KMS-11 (cell line): ENCODE data around the gene SHC3.

ENCODE experiments used
- H2AFZ ChIP-seq: fragments of 200-600 bp; sonication (generic); 2 replicates; pipeline ENCODE4 v1.6.1; 2016; ENCODE audit warnings: antibody characterized with exemption, mixed run types, low read depth
- H3K27ac ChIP-seq: fragments of 200-600 bp; sonication (generic); 2 replicates; pipeline ENCODE4 v1.6.1; 2016; ENCODE audit warnings: mild to moderate bottlenecking, mixed run types
- H3K27me3 ChIP-seq: fragments of 200-600 bp; sonication (generic); 2 replicates; pipeline ENCODE4 v1.6.1; 2017; ENCODE audit warnings: mild to moderate bottlenecking, low read depth, mixed run types, moderate library complexity; ENCODE audit not compliant: insufficient read depth
- H3K36me3 ChIP-seq: fragments of 200-600 bp; sonication (generic); 2 replicates; pipeline ENCODE4 v1.6.1; 2017; ENCODE audit warnings: mild to moderate bottlenecking, mixed run types; ENCODE audit not compliant: insufficient read depth
- H3K4me1 ChIP-seq: fragments of 200-600 bp; sonication (generic); 2 replicates; pipeline ENCODE4 v1.6.1; 2016; ENCODE audit warnings: mild to moderate bottlenecking, low read depth, mixed run types; ENCODE audit not compliant: poor library complexity, severe bottlenecking
- H3K4me2 ChIP-seq: fragments of 200-600 bp; sonication (generic); 2 replicates; pipeline ENCODE4 v1.7.0; 2016; ENCODE audit warnings: mild to moderate bottlenecking, mixed run types
- H3K4me3 ChIP-seq: fragments of 200-600 bp; sonication (generic); IDR thresholded peaks from 2 replicates; pipeline ENCODE4 v1.6.1; 2017; ENCODE audit warnings: low read depth, low read length, mixed read lengths; ENCODE audit not compliant: insufficient read depth
- H3K79me2 ChIP-seq: fragments of 200-600 bp; sonication (generic); 2 replicates; pipeline ENCODE4 v1.6.1; 2016; ENCODE audit warnings: low read depth, mixed run types; ENCODE audit not compliant: insufficient read depth
- H3K9ac ChIP-seq: fragments of 200-600 bp; sonication (generic); 2 replicates; pipeline ENCODE4 v1.6.1; 2016; ENCODE audit warnings: mild to moderate bottlenecking, mixed run types
- H4K20me1 ChIP-seq: fragments of 200-600 bp; sonication (generic); 2 replicates; pipeline ENCODE4 v1.6.1; 2016; ENCODE audit warnings: mild to moderate bottlenecking, mixed run types; ENCODE audit not compliant: insufficient read depth
- CTCF ChIP-seq: fragments of 200-600 bp; sonication (generic); conservative IDR thresholded peaks from 2 replicates; pipeline ENCODE4 v1.6.1; 2017; ENCODE audit warnings: low read depth, mild to moderate bottlenecking, antibody characterized with exemption, low read length, moderate library complexity, mixed read lengths

Gene SHC3

GRCh38 chr9:89185980-89186379 lies 7.4 kb upstream of the SHC3 start:
- Histone ChIP-seq H3K4me3 (no peak overlapping the region), H3K4me2 (no peak overlapping the region), H3K36me3 (no peaks in the 10 kb centered on the region), H3K9ac (no peak overlapping the region), H3K27me3 (no peaks in the 10 kb centered on the region), H3K27ac (no peak overlapping the region), H4K20me1 (no peaks in the 10 kb centered on the region), H3K4me1 (no peaks in the 10 kb centered on the region), H2AFZ (no peak overlapping the region), H3K79me2 (no peaks in the 10 kb centered on the region)
- no peak for TF ChIP-seq CTCF

GRCh38 chr9:89183146-89183545 lies 4.5 kb upstream of the SHC3 start:
- no peak overlapping the region for H2AFZ ChIP-seq
- H3K4me1 ChIP-seq, result no peaks in the 10 kb centered on the region
- H3K4me3 ChIP-seq, result no peak overlapping the region
- H3K36me3 ChIP-seq, result no peaks in the 10 kb centered on the region
- H3K9ac ChIP-seq, result no peak overlapping the region
- H3K27me3 ChIP-seq, result no peaks in the 10 kb centered on the region
- no peak for TF ChIP-seq CTCF
- no peak overlapping the region for H3K4me2 ChIP-seq
- no peaks in the 10 kb centered on the region for H4K20me1 ChIP-seq
- no peaks in the 10 kb centered on the region for H3K79me2 ChIP-seq
- H3K27ac ChIP-seq, result no peak overlapping the region

- TF ChIP-seq CTCF, result no peak
- Histone ChIP-seq H3K4me3 (no peak overlapping the region), H3K4me2 (no peak overlapping the region), H3K4me1 (no peaks in the 10 kb centered on the region), H3K27me3 (no peaks in the 10 kb centered on the region), H3K79me2 (no peaks in the 10 kb centered on the region), H2AFZ (no peak overlapping the region), H4K20me1 (no peaks in the 10 kb centered on the region), H3K27ac (no peak overlapping the region), H3K9ac (no peak overlapping the region), H3K36me3 (no peaks in the 10 kb centered on the region)
Observed at GRCh38 chr9:89182369-89182768, 3.8 kb upstream of the SHC3 start.

DNA sequence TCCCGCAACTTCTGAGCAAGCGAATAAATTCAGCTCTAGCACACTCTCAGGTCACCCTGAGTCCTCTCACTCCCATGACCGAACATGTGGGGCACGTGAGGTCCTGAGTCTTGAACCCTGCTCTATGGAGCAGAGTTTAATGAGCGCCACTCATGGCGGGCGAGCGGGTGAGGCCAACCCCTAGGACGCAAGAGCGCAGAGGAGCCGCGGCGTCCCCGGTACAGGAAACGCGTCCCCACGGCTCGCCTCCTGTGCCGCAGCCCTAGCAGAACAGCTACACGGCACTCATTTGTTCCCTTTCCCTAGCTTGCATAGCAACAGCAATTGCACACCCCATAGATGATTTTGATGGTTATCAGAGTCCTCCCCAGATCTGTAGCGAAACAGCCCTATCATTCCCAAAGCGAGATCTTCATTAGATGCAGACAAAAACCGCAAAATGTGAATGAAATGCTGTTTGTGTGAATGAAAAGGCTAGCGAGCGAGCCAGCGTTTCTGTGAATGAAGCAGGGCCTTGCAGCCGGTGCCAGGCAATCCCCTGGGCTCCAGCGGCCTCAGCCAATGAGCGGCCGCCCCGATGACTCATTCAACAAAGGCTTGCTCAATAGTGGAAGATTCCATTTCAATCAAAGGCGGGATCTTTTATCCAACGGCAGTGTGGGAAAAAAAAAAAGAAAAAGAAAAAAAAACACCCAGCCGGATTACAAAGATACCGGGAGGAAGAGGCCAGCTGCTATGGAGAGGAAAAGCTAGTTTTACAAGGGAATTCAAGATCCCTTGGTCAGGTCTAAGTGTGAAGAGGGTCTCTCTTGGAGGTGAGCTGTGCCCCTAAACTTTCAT lies 1.5 kb upstream of the SHC3 start:
- no peaks in the 10 kb centered on the region for H3K79me2 ChIP-seq
- H3K27me3 ChIP-seq, result no peaks in the 10 kb centered on the region
- no peak overlapping the region for H2AFZ ChIP-seq
- H3K4me3 ChIP-seq, result no peak overlapping the region
- H3K9ac ChIP-seq, result no peak overlapping the region
- H4K20me1 ChIP-seq, result no peaks in the 10 kb centered on the region
- H3K4me2 ChIP-seq, result no peak overlapping the region
- TF ChIP-seq CTCF, result no peak
- no peaks in the 10 kb centered on the region for H3K4me1 ChIP-seq
- no peak overlapping the region for H3K27ac ChIP-seq
- H3K36me3 ChIP-seq, result no peaks in the 10 kb centered on the region
